Mesendoderm (in vitro differentiated cells): ENCODE results near the gene PDE6A.

Source experiments
- DNase-seq: peaks from one replicate; pipeline ENCODE4 v3.0.0; 2013
- H2AK5ac ChIP-seq: 2 replicates; pipeline ENCODE4 v1.6.1; 2013; ENCODE audit warnings: low read length, inconsistent platforms
- H2BK120ac ChIP-seq: 2 replicates; pipeline ENCODE4 v1.6.1; 2013; ENCODE audit warnings: low read depth, mild to moderate bottlenecking, low read length, moderate library complexity, mixed read lengths
- H2BK15ac ChIP-seq: replicated peaks from 2 replicates; pipeline ENCODE4 v1.6.1; 2013; ENCODE audit warnings: low read depth, mild to moderate bottlenecking, moderate library complexity
- H2BK5ac ChIP-seq: 2 replicates; pipeline ENCODE4 v1.6.1; 2013; ENCODE audit warnings: low read length, inconsistent platforms
- H3K18ac ChIP-seq: 2 replicates; pipeline ENCODE4 v1.6.1; 2013; ENCODE audit warnings: mild to moderate bottlenecking, low read length, mixed read lengths
- H3K23ac ChIP-seq: one replicate; pipeline ENCODE4 v1.6.1; 2013; ENCODE audit warnings: low read length
- H3K27ac ChIP-seq: 2 replicates; pipeline ENCODE4 v1.5.1; 2013; ENCODE audit warnings: low read depth, mild to moderate bottlenecking, inconsistent platforms, low read length, moderate library complexity
- H3K27me3 ChIP-seq: 2 replicates; pipeline ENCODE4 v1.6.1; 2013; ENCODE audit warnings: low read length, control low read depth, mild to moderate bottlenecking, inconsistent platforms; ENCODE audit not compliant: insufficient read depth, poor library complexity
- H3K36me3 ChIP-seq: 2 replicates; pipeline ENCODE4 v1.6.1; 2013; ENCODE audit warnings: low read length, inconsistent platforms; ENCODE audit not compliant: control insufficient read depth, insufficient read depth
- H3K4ac ChIP-seq: one replicate; pipeline ENCODE4 v1.6.1; 2013; ENCODE audit warnings: low read depth, mild to moderate bottlenecking, low read length, moderate library complexity
- H3K4me1 ChIP-seq: 2 replicates; pipeline ENCODE4 v1.6.1; 2013; ENCODE audit warnings: low read depth, low read length, inconsistent platforms; ENCODE audit not compliant: control insufficient read depth
- H3K4me2 ChIP-seq: 2 replicates; pipeline ENCODE4 v1.6.1; 2013; ENCODE audit warnings: low read length
- H3K4me3 ChIP-seq: 2 replicates; pipeline ENCODE4 v1.5.1; 2013; ENCODE audit warnings: mild to moderate bottlenecking, low read length
- H3K56ac ChIP-seq: one replicate; pipeline ENCODE4 v1.6.1; 2013; ENCODE audit warnings: low read length
- H3K79me1 ChIP-seq: 2 replicates; pipeline ENCODE4 v1.6.1; 2013; ENCODE audit warnings: low read length, inconsistent platforms
- H3K79me2 ChIP-seq: 2 replicates; pipeline ENCODE4 v1.6.1; 2013; ENCODE audit warnings: mild to moderate bottlenecking, low read length; ENCODE audit not compliant: control insufficient read depth, insufficient read depth
- H3K9ac ChIP-seq: 2 replicates; pipeline ENCODE4 v1.6.1; 2013; ENCODE audit warnings: low read length, inconsistent platforms
- H4K5ac ChIP-seq: one replicate; pipeline ENCODE4 v1.6.1; 2013; ENCODE audit warnings: low read length
- H4K8ac ChIP-seq: one replicate; pipeline ENCODE4 v1.6.1; 2013; ENCODE audit warnings: low read depth, mild to moderate bottlenecking, control low read depth, low read length, moderate library complexity
- WGBS: extraction: QIAGEN DNeasy Blood & Tissue Kit; methylation state at CpG from one replicate; pipeline ENCODE4 v1.1.7; 2013; ENCODE audit warnings: low lambda C conversion rate, missing lambda C conversion rate; ENCODE audit not compliant: insufficient coverage; ENCODE audit errors: extremely low coverage; 5-methylcytosine and 5-hydroxymethylcytosine counted together

PDE6A gene

GRCh38 chr5:149940941-149941644 is 3.5 kb downstream of the PDE6A start:
- Histone ChIP-seq H3K79me2 (no peaks in the 10 kb centered on the region), H4K8ac (no peak overlapping the region), H2BK5ac (no peak overlapping the region), H2BK120ac (no peak overlapping the region), H3K4me2 (no peak overlapping the region), H3K18ac (no peak overlapping the region), H3K4me3 (no peak overlapping the region), H3K27me3 (no peaks in the 10 kb centered on the region), H2AK5ac (no peak overlapping the region), H3K27ac (no peak overlapping the region), H3K4me1 (peaks cover 4% of the 10 kb centered on the region), H3K56ac (no peak overlapping the region), H4K5ac (no peak overlapping the region), H3K9ac (no peak overlapping the region), H3K4ac (no peak overlapping the region), H3K36me3 (no peaks in the 10 kb centered on the region), H3K79me1 (no peaks in the 10 kb centered on the region), H3K23ac (no peak overlapping the region), H2BK15ac (no peak overlapping the region)
- WGBS, result no CpG with 5 or more reads among the region's 5 CpGs
- DNase-seq, result no peak

DNA sequence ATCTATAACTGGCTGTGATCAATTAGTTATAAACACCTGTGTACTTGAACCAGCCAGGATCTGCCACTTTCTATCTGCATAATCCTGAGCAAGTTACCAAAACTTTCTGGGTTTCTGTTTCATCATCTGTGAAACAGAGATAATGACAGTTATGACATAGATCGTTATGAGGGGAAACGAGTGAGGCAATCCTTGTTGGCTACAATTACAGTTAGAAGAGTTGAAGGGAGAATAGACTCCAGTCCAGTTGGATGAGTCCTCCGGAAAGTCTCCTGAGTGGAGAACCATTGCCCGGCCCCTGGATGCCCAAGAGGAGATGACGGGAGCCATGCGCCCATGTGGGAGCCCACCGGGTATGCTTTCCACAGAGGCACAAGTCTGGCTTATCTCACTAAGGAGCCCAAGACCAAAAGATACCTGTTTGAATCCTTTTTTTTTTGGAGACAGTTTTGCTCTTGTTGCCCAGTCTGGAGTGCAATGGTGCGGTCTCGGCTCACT is 4.5 kb downstream of the PDE6A start:
- Histone ChIP-seq H3K18ac (no peak overlapping the region), H3K36me3 (no peaks in the 10 kb centered on the region), H2AK5ac (no peak overlapping the region), H2BK5ac (no peak overlapping the region), H2BK120ac (no peak overlapping the region), H3K79me2 (no peaks in the 10 kb centered on the region), H2BK15ac (no peak overlapping the region), H3K4me3 (no peak overlapping the region), H3K4me2 (no peak overlapping the region), H4K8ac (no peak overlapping the region), H3K79me1 (no peaks in the 10 kb centered on the region), H3K56ac (no peak overlapping the region), H3K27me3 (no peaks in the 10 kb centered on the region), H3K4me1 (peaks cover 4% of the 10 kb centered on the region), H3K27ac (no peak overlapping the region), H4K5ac (no peak overlapping the region), H3K23ac (no peak overlapping the region), H3K4ac (no peak overlapping the region), H3K9ac (no peak overlapping the region)
- DNase-seq, result no peak
- no CpG with 5 or more reads among the region's 9 CpGs for WGBS

GRCh38 chr5:149939546-149939945 is 5.0 kb downstream of the PDE6A start:
- Histone ChIP-seq H2AK5ac (no peak overlapping the region), H3K36me3 (no peaks in the 10 kb centered on the region), H3K27ac (no peak overlapping the region), H3K23ac (no peak overlapping the region), H4K8ac (no peak overlapping the region), H3K79me1 (no peaks in the 10 kb centered on the region), H3K9ac (no peak overlapping the region), H4K5ac (no peak overlapping the region), H3K4ac (no peak overlapping the region), H3K56ac (no peak overlapping the region), H2BK120ac (no peak overlapping the region), H2BK5ac (no peak overlapping the region), H3K79me2 (no peaks in the 10 kb centered on the region), H3K4me3 (no peak overlapping the region), H3K18ac (no peak overlapping the region), H3K4me1 (peaks cover 4% of the 10 kb centered on the region), H3K27me3 (no peaks in the 10 kb centered on the region), H2BK15ac (no peak overlapping the region), H3K4me2 (no peak overlapping the region)
- no peak for DNase-seq
- WGBS, result no CpG with 5 or more reads among the region's 6 CpGs

DNA sequence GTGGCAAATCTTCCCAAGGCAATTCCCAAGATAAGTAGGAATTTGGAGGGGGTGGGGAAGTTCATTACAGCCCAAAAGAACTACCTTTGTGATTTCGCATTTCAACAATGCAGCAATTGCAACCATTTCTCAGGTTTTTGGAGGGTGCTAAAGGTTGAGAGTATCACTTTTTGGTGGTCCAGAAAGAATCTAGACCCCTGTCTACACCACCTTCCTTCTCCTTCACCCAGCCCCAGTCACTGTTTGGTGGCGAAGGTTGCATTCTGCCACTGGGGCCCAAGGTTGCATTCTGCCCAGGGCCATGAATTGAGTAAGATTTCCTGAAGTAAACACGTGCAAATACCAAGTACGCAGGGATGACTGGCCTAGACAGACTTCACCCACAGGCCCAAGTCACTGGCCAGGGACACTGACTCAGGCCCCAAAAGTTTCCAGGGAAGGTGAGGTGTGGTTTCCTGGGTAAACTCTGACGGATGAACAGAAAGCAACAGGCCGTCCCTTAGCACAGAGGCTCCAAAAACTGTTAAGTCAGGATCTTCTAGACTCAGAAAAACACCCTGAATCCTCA is 5.7 kb downstream of the PDE6A start:
- Histone ChIP-seq H3K18ac (no peak overlapping the region), H3K79me1 (no peaks in the 10 kb centered on the region), H3K79me2 (no peaks in the 10 kb centered on the region), H2BK5ac (no peak overlapping the region), H2BK15ac (no peak overlapping the region), H4K5ac (no peak overlapping the region), H3K4me2 (no peak overlapping the region), H3K9ac (no peak overlapping the region), H3K36me3 (no peaks in the 10 kb centered on the region), H3K4ac (no peak overlapping the region), H3K4me3 (no peak overlapping the region), H3K4me1 (peaks cover 4% of the 10 kb centered on the region), H4K8ac (no peak overlapping the region), H3K56ac (no peak overlapping the region), H3K23ac (no peak overlapping the region), H2AK5ac (no peak overlapping the region), H2BK120ac (no peak overlapping the region), H3K27me3 (no peaks in the 10 kb centered on the region), H3K27ac (no peak overlapping the region)
- no CpG with 5 or more reads among the region's 6 CpGs for WGBS
- peak; percentile 30 for DNase-seq

GRCh38 chr5:149938279-149938678 is 6.3 kb downstream of the PDE6A start:
- DNase-seq, result no peak
- no peak overlapping the region for H3K9ac ChIP-seq
- H3K23ac ChIP-seq, result no peak overlapping the region
- peaks cover 1% of the 10 kb centered on the region for H3K4me1 ChIP-seq
- no peak overlapping the region for H3K4me3 ChIP-seq
- H2BK15ac ChIP-seq, result no peak overlapping the region
- no peaks in the 10 kb centered on the region for H3K27me3 ChIP-seq
- H3K27ac ChIP-seq, result no peak overlapping the region
- H3K56ac ChIP-seq, result no peak overlapping the region
- no peak overlapping the region for H3K4me2 ChIP-seq
- H3K36me3 ChIP-seq, result no peaks in the 10 kb centered on the region
- no peak overlapping the region for H2BK5ac ChIP-seq
- H3K4ac ChIP-seq, result no peak overlapping the region
- no peak overlapping the region for H3K18ac ChIP-seq
- no peak overlapping the region for H4K8ac ChIP-seq
- no peaks in the 10 kb centered on the region for H3K79me2 ChIP-seq
- WGBS, result no CpG with 5 or more reads among the region's 2 CpGs
- H4K5ac ChIP-seq, result no peak overlapping the region
- H3K79me1 ChIP-seq, result no peaks in the 10 kb centered on the region
- no peak overlapping the region for H2BK120ac ChIP-seq
- H2AK5ac ChIP-seq, result no peak overlapping the region
